ENCODE measurements around the gene ACCS. TPM values are rescaled to one million over a fixed set of nuclear protein-coding genes. Genes with fewer than 3 reads are reported as not detected.

ACCS gene, protein sequence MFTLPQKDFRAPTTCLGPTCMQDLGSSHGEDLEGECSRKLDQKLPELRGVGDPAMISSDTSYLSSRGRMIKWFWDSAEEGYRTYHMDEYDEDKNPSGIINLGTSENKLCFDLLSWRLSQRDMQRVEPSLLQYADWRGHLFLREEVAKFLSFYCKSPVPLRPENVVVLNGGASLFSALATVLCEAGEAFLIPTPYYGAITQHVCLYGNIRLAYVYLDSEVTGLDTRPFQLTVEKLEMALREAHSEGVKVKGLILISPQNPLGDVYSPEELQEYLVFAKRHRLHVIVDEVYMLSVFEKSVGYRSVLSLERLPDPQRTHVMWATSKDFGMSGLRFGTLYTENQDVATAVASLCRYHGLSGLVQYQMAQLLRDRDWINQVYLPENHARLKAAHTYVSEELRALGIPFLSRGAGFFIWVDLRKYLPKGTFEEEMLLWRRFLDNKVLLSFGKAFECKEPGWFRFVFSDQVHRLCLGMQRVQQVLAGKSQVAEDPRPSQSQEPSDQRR
- 6.2 TPM for polyA plus RNA-seq (2013, experiment 1 of 2)
- 4.4 TPM for polyA plus RNA-seq (2013, experiment 2 of 2)

DNA sequence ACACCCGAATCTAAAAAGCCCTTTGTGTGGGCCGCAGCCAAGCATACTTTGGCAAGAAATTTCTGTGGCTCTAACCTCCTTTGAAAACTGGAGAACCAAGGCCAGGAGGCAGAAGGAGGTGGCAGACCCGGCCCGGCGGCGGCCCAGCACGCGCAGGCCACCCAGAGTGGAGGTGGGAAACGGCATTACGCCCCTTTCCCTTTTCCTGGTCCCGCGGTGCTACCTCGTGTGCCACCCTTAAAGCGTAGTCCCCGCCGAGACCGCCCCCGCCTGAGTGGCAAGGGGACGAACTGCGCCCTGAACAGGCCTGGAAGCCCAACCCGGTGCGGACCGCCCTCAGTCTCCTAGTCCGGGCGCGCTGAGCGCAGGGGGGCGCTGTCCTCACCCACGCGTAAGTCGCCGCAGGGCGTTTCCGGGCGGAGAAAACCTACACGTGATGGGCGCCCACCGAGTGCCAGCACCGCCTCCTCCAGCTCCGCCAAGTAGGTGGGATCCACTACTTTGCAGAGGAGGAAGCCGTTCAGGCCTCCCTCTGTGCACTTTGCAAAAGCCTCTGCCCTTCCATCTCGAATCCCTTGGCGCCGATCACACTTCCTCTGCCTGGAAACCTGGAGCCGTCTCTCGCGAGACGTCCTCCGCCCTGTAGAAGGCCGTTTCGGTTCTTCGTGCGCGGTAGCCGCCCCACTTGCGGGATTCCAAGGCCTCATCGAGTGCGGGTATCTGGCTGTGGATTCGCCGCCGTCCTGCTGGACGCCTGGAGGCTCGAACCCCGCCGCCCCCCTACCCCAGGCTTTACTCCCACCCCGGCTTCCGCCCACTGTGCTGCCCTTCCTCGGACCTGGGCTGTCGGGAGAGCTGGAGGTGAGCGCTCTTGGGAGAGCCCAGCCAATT is at the start of gene ACCS:
Gene ACCS (plus strand): TSS at position 430 of the 891 bp plus-strand sequence. CDS start 1,358 bp downstream, outside the sequence.
- Histone ChIP-seq H3K9me3 (ENCODE audit: control insufficient read depth, low read length) (no peaks in the 10 kb centered on the region), H3K4me1 (ENCODE audit: control insufficient read depth, insufficient read depth, low read length, poor library complexity, severe bottlenecking) (peaks cover 4% of the 10 kb centered on the region), H3K36me3 (ENCODE audit: control insufficient read depth, insufficient read depth, low read length) (no peaks in the 10 kb centered on the region), H3K27ac (ENCODE audit: low read depth, low read length, severe bottlenecking) (peak within 1 kb of the TSS; percentile 59), H3K4me3 (ENCODE audit: extremely low read depth, insufficient read depth, low read length, poor library complexity, severe bottlenecking) (peak within 1 kb of the TSS; percentile 46)
- WGBS, 2 experiments (ENCODE audit: insufficient coverage in 2 of 2): 7% methylated on average over 64 to 65 of the region's 70 CpGs

- Histone ChIP-seq H3K36me3 (ENCODE audit: control insufficient read depth, insufficient read depth, low read length) (no peaks in the 10 kb centered on the region), H3K4me3 (ENCODE audit: extremely low read depth, insufficient read depth, low read length, poor library complexity, severe bottlenecking) (no peak overlapping the region), H3K9me3 (ENCODE audit: control insufficient read depth, low read length) (no peaks in the 10 kb centered on the region), H3K4me1 (ENCODE audit: control insufficient read depth, insufficient read depth, low read length, poor library complexity, severe bottlenecking) (peaks cover 18% of the 10 kb centered on the region), H3K27ac (ENCODE audit: low read depth, low read length, severe bottlenecking) (peak overlapping the region; percentile 3)
- WGBS, 2 experiments (ENCODE audit: insufficient coverage in 2 of 2): 90 to 100% methylated on average over 2 of the region's 2 CpGs
Measured at GRCh38 chr11:44016546-44017442, 49.3 kb upstream of the ACCS start.

DNA sequence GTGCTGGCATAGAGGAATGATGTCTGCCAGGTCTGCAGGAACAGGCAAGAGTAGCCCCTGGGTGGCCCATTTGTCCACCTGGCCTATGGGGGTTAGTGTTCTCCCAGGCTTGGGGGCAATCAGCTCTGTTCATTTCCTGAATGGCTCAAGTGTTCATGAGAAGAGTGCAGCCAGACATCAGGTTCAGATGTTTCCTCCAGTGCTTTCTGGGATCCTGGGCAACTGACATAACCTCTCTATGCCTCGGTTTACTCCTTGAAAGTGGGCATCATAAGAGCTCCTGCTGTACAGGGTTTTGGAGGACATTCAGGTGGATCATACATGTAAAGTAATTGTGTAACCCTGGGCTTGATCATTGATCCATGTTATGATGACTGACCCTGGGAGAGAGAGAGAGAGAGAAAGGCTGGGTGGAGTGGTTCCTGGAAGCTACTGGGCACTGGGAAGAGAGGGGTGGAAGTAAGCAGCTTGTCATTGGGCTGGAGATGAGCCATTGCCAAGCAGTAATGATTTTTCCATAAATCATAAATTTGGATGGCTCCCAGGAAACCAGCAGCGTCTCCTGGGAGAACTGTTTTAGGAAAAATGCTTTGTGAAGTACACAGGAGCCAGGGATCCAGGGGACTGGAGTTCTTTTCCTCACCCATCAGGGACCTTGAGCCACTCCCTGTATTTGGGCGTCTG is 48.5 kb upstream of the ACCS start:
- H3K36me3 ChIP-seq (ENCODE audit: control insufficient read depth, insufficient read depth, low read length): no peaks in the 10 kb centered on the region
- H3K27ac ChIP-seq (ENCODE audit: low read depth, low read length, severe bottlenecking): no peak overlapping the region
- peaks cover 18% of the 10 kb centered on the region for H3K4me1 ChIP-seq (ENCODE audit: control insufficient read depth, insufficient read depth, low read length, poor library complexity, severe bottlenecking)
- H3K4me3 ChIP-seq (ENCODE audit: extremely low read depth, insufficient read depth, low read length, poor library complexity, severe bottlenecking): no peak overlapping the region
- 86 to 100% methylated on average over 1 to 2 of the region's 3 CpGs for WGBS, 2 experiments (ENCODE audit: insufficient coverage in 2 of 2)
- H3K9me3 ChIP-seq (ENCODE audit: control insufficient read depth, low read length): no peaks in the 10 kb centered on the region

GRCh38 chr11:44018127-44018521 is 47.9 kb upstream of the ACCS start:
- peaks cover 18% of the 10 kb centered on the region for H3K4me1 ChIP-seq (ENCODE audit: control insufficient read depth, insufficient read depth, low read length, poor library complexity, severe bottlenecking)
- no peak overlapping the region for H3K4me3 ChIP-seq (ENCODE audit: extremely low read depth, insufficient read depth, low read length, poor library complexity, severe bottlenecking)
- 35 to 46% methylated on average over 2 to 4 of the region's 4 CpGs for WGBS, 2 experiments (ENCODE audit: insufficient coverage in 2 of 2)
- H3K9me3 ChIP-seq (ENCODE audit: control insufficient read depth, low read length): no peaks in the 10 kb centered on the region
- H3K36me3 ChIP-seq (ENCODE audit: control insufficient read depth, insufficient read depth, low read length): no peaks in the 10 kb centered on the region
- no peak overlapping the region for H3K27ac ChIP-seq (ENCODE audit: low read depth, low read length, severe bottlenecking)

DNA sequence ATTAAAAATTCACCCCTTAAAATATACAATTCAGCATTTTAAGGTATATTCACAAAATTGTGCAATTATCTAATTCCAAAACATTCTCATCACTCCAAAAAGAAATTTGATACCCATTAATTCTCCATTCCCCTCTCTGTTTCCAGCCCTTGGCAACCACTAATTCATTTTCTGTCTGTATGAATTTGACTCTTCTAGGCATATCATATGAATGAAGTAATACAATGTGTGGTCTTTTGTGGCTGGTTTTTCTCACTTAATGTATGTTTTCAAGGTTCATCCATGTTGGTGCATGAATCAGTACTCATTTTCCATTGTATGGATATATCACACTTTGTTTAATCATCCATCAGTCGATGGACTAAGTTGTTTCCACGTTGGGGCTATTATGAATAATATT is 47.2 kb upstream of the ACCS start:
- Histone ChIP-seq H3K4me1 (ENCODE audit: control insufficient read depth, insufficient read depth, low read length, poor library complexity, severe bottlenecking) (peaks cover 18% of the 10 kb centered on the region), H3K27ac (ENCODE audit: low read depth, low read length, severe bottlenecking) (no peak overlapping the region), H3K4me3 (ENCODE audit: extremely low read depth, insufficient read depth, low read length, poor library complexity, severe bottlenecking) (no peak overlapping the region), H3K9me3 (ENCODE audit: control insufficient read depth, low read length) (no peaks in the 10 kb centered on the region), H3K36me3 (ENCODE audit: control insufficient read depth, insufficient read depth, low read length) (no peaks in the 10 kb centered on the region)
- WGBS, 2 experiments (ENCODE audit: insufficient coverage in 2 of 2): no CpG with 5 or more reads among the region's 2 CpGs

- no peak overlapping the region for H3K4me3 ChIP-seq (ENCODE audit: extremely low read depth, insufficient read depth, low read length, poor library complexity, severe bottlenecking)
- H3K27ac ChIP-seq (ENCODE audit: low read depth, low read length, severe bottlenecking): no peak overlapping the region
- no peaks in the 10 kb centered on the region for H3K36me3 ChIP-seq (ENCODE audit: control insufficient read depth, insufficient read depth, low read length)
- H3K9me3 ChIP-seq (ENCODE audit: control insufficient read depth, low read length): no peaks in the 10 kb centered on the region
- WGBS, 2 experiments (ENCODE audit: insufficient coverage in 2 of 2): no CpG with 5 or more reads among the region's 1 CpG
- H3K4me1 ChIP-seq (ENCODE audit: control insufficient read depth, insufficient read depth, low read length, poor library complexity, severe bottlenecking): peaks cover 4% of the 10 kb centered on the region
Measured at GRCh38 chr11:44024977-44025376, 41.1 kb upstream of the ACCS start.

- H3K27ac ChIP-seq (ENCODE audit: low read depth, low read length, severe bottlenecking): no peak overlapping the region
- no peaks in the 10 kb centered on the region for H3K9me3 ChIP-seq (ENCODE audit: control insufficient read depth, low read length)
- H3K4me3 ChIP-seq (ENCODE audit: extremely low read depth, insufficient read depth, low read length, poor library complexity, severe bottlenecking): no peak overlapping the region
- peaks cover 11% of the 10 kb centered on the region for H3K4me1 ChIP-seq (ENCODE audit: control insufficient read depth, insufficient read depth, low read length, poor library complexity, severe bottlenecking)
- no peaks in the 10 kb centered on the region for H3K36me3 ChIP-seq (ENCODE audit: control insufficient read depth, insufficient read depth, low read length)
Measured at GRCh38 chr11:44025727-44026126, 40.3 kb upstream of the ACCS start.

DNA sequence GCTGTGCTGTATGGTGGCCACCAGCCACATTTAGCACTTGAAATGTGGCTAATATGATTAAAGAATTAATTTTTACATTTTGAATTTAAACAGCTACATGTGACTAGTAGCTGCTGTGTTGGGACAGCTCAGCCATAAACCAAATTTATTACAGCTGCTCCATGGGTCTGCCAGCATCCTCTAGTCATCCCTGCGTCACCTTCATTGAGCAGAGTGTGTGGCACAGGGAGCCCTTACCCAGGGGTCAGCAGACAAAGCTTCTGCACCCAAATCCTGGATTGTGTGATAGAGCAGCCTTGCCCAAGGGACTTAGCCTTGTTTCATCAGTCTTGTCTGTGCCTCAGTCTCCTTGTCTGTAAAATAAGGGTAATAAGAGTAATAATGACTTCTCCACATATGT is 37.7 kb upstream of the ACCS start:
- H3K27ac ChIP-seq (ENCODE audit: low read depth, low read length, severe bottlenecking): no peak overlapping the region
- no peak overlapping the region for H3K4me3 ChIP-seq (ENCODE audit: extremely low read depth, insufficient read depth, low read length, poor library complexity, severe bottlenecking)
- no peaks in the 10 kb centered on the region for H3K36me3 ChIP-seq (ENCODE audit: control insufficient read depth, insufficient read depth, low read length)
- H3K4me1 ChIP-seq (ENCODE audit: control insufficient read depth, insufficient read depth, low read length, poor library complexity, severe bottlenecking): peaks cover 28% of the 10 kb centered on the region
- no peaks in the 10 kb centered on the region for H3K9me3 ChIP-seq (ENCODE audit: control insufficient read depth, low read length)
- whole genome bisulfite sequencing, 2 experiments (ENCODE audit: insufficient coverage in 2 of 2): 100% methylated on average over 1 of the region's 1 CpG

DNA sequence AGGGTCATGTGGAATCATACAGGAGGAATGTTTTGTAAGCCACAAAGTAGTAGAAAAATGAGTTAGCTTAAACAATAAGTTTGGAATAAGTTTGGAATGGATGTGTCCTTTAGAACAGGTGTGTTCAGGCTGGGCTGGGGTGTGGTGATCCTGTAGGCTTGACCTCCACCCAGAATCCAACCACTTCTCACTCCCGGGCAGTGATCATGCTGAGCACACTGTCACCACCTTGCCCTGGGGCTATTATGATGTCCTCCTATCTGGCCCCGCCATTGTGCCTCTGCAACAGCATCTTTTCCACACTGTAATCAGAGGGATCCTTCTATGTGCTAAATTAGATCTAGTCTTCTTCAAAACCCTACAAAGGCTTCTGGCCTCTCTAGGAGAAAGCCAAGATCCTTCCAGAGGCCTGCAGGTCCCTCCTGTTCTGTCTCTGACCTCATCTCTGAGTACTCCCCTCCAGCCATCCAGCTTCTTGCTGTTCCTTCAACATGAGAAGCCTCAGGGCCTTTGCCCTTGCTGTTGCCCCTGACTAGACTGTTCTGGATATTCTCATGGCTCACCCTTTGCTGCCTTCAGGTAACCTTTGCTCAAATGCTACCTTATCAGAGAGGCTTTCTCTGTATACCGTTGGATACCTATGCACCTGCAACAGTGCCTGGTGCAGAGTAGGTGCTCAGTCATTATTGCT is 37.1 kb upstream of the ACCS start:
- 86 to 100% methylated on average over 1 to 2 of the region's 3 CpGs for WGBS, 2 experiments (ENCODE audit: insufficient coverage in 2 of 2)
- no peak overlapping the region for H3K4me3 ChIP-seq (ENCODE audit: extremely low read depth, insufficient read depth, low read length, poor library complexity, severe bottlenecking)
- no peaks in the 10 kb centered on the region for H3K36me3 ChIP-seq (ENCODE audit: control insufficient read depth, insufficient read depth, low read length)
- H3K9me3 ChIP-seq (ENCODE audit: control insufficient read depth, low read length): no peaks in the 10 kb centered on the region
- H3K4me1 ChIP-seq (ENCODE audit: control insufficient read depth, insufficient read depth, low read length, poor library complexity, severe bottlenecking): peaks cover 28% of the 10 kb centered on the region
- no peak overlapping the region for H3K27ac ChIP-seq (ENCODE audit: low read depth, low read length, severe bottlenecking)

Measured in mesodermal cell (in vitro differentiated cells).